Prostate gland (tissue), 2 donors: ENCODE measurements around the gene IGSF9. TPM values are rescaled to one million over a fixed set of nuclear protein-coding genes. Genes with fewer than 3 reads are reported as not detected.

Experiments used
- DNase-seq: peaks from one replicate; pipeline ENCODE4 v3.0.0-alpha.2; 2019; ENCODE audit warnings: low spot score
- H3K27ac ChIP-seq, 2 donors: fragments of 200-600 bp; sonication (generic); 2 replicates each; pipeline ENCODE4 v1.5.1; 2017 to 2019
- H3K27me3 ChIP-seq: fragments of 200-600 bp; sonication (generic); replicated peaks from 2 replicates; pipeline ENCODE4 v1.5.1; 2019; ENCODE audit not compliant: insufficient read depth
- H3K36me3 ChIP-seq, 2 donors: fragments of 200-600 bp; sonication (generic); 1 replicate in 1 of 2; 2 replicates in 1 of 2; pipeline versions ENCODE4 v1.5.1 to v1.8.1; 2017 to 2019
- H3K4me1 ChIP-seq: fragments of 200-600 bp; sonication (generic); replicated peaks from 2 replicates; pipeline ENCODE4 v1.5.1; 2019
- H3K4me3 ChIP-seq, 2 donors: fragments of 200-600 bp; sonication (generic); 2 replicates each; pipeline ENCODE4 v1.5.1; 2017 to 2019
- H3K9me3 ChIP-seq: fragments of 200-600 bp; sonication (generic); 2 replicates; pipeline ENCODE4 v1.5.1; 2017
- POLR2A ChIP-seq: fragments of 450-650 bp; IDR thresholded peaks from one replicate; pipeline ENCODE4 v1.6.1; 2016; ENCODE audit warnings: antibody characterized with exemption, mild to moderate bottlenecking
- POLR2AphosphoS5 ChIP-seq: sonication (generic); formaldehyde crosslinking; IDR thresholded peaks from one replicate; pipeline ENCODE4 v1.6.1; 2017; ENCODE audit warnings: antibody characterized with exemption
- WGBS: methylation state at CpG from one replicate; pipeline ENCODE4 v1.1.5; 2018; 5-methylcytosine and 5-hydroxymethylcytosine counted together
- intact Hi-C: fragments of 100-400 bp; cut with DNase I; formaldehyde crosslinking; loops from one replicate; pipeline ENCODE4 v1.14.2; 2022
- total RNA-seq, 2 donors: library from RNA; depleted of rRNA; stranded (reverse); fragments of >200 nt; gene quantifications; one replicate each; pipeline ENCODE4 v1.1.0, GENCODE V29; 2016
- TF ChIP-seq, protein P1 (sequence below), 4 experiments: fragments of 200-600 bp in 2 of 4; fragments of 450-650 bp in 2 of 4; sonication (generic) in 2 of 4; IDR thresholded peaks; 1 replicate in 3 of 4; 2 replicates in 1 of 4; pipeline ENCODE4 v1.5.1; 2016 to 2019; ENCODE audit warnings: antibody characterized with exemption in 4 of 4, mild to moderate bottlenecking in 2 of 4, moderate library complexity in 2 of 4

Gene IGSF9
- total RNA-seq, 2 donors from 2014 or later = 7.6 to 17.3 TPM

DNA sequence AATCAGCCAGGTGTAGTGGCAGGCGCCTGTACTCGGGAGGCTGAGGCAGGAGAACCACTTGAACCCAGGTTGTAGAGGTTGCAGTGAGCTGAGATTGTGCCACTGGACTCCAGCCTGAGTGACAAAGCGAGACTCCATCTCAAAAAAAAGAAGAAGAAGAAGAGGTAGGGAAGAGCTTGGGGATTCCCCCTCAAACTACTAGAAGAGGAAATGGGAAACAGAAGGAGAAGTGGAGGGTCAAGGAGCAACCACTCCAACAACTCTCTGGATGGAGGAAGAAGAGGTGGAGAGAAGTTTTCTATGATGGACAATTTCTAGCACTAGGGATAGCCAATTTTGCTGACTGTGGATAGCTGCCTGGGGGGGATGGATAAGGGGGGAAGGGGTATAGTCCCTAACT is 23.5 kb upstream of the IGSF9 start:
- TF ChIP-seq POLR2A = no peak
- no peak for TF ChIP-seq POLR2AphosphoS5
- TF ChIP-seq, protein P1, sequence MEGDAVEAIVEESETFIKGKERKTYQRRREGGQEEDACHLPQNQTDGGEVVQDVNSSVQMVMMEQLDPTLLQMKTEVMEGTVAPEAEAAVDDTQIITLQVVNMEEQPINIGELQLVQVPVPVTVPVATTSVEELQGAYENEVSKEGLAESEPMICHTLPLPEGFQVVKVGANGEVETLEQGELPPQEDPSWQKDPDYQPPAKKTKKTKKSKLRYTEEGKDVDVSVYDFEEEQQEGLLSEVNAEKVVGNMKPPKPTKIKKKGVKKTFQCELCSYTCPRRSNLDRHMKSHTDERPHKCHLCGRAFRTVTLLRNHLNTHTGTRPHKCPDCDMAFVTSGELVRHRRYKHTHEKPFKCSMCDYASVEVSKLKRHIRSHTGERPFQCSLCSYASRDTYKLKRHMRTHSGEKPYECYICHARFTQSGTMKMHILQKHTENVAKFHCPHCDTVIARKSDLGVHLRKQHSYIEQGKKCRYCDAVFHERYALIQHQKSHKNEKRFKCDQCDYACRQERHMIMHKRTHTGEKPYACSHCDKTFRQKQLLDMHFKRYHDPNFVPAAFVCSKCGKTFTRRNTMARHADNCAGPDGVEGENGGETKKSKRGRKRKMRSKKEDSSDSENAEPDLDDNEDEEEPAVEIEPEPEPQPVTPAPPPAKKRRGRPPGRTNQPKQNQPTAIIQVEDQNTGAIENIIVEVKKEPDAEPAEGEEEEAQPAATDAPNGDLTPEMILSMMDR (IDR thresholded peaks at IDR 0.05) = no peak
- Histone ChIP-seq H3K27ac (no peak overlapping the region), H3K9me3 (no peaks in the 10 kb centered on the region), H3K36me3 (no peaks in the 10 kb centered on the region), H3K4me3 (no peak overlapping the region), H3K4me1 (no peaks in the 10 kb centered on the region), H3K27me3 (no peaks in the 10 kb centered on the region)
- no peak for DNase-seq
- intact Hi-C loops = no loop called here
- WGBS = 99% methylated on average over 3 of the region's 3 CpGs

DNA sequence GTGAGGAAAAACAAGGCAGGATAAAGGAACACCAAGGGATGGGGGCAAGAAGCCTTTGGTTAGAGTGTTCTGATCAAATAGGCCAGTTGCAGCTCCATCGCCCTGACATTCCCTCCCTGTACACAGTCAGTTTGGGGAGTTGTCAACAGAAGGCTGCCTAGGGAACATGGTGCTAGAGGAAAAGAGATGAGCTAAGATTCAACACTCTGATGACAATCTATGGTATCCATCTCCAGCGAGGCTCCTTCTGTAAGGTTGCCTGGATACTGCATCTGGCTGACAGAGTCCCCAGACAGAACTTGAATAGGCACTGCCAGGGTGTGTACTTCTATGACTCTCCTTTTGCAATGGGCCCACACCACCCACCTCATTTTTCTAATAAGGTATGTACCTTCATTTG is 19.9 kb upstream of the IGSF9 start:
- no peaks in the 10 kb centered on the region for H3K4me1 ChIP-seq
- no peak overlapping the region for H3K4me3 ChIP-seq
- no peak for DNase-seq
- 90% methylated on average over 2 of the region's 2 CpGs for WGBS
- intact Hi-C loops = no loop called here
- H3K27me3 ChIP-seq = no peaks in the 10 kb centered on the region
- TF ChIP-seq POLR2A = no peak
- no peak for TF ChIP-seq POLR2AphosphoS5
- H3K36me3 ChIP-seq = no peaks in the 10 kb centered on the region
- no peaks in the 10 kb centered on the region for H3K9me3 ChIP-seq
- H3K27ac ChIP-seq = no peak overlapping the region

DNA sequence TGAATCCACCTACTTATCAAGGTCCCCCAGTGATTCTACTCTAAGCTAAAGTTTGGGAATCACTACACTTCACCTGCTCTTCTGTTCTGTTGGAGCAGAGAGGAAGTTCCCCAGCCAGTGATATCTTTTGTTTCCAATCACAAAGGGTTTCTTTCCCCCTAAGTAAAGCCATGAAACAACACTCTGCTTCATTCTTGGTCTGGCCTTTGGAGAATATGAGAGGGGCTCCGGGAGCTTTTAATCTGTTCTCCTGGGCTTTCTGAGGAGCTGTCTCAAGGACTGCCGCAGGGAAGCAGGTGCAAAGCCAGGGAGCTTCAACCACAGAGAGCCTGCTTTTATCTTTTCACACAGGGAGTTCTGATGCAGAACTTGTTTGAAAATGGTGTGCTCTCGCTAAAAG is 18.7 kb upstream of the IGSF9 start:
- no peak for TF ChIP-seq POLR2A
- no peak for TF ChIP-seq POLR2AphosphoS5
- TF ChIP-seq, protein P1 (IDR thresholded peaks at IDR 0.05) = no peak
- WGBS = 41% methylated on average over 3 of the region's 3 CpGs
- H3K36me3 ChIP-seq = no peaks in the 10 kb centered on the region
- H3K4me1 ChIP-seq = no peaks in the 10 kb centered on the region
- DNase-seq = no peak
- no peaks in the 10 kb centered on the region for H3K27me3 ChIP-seq
- H3K27ac ChIP-seq = no peak overlapping the region
- intact Hi-C loops = no loop called here
- no peaks in the 10 kb centered on the region for H3K9me3 ChIP-seq
- no peak overlapping the region for H3K4me3 ChIP-seq

DNA sequence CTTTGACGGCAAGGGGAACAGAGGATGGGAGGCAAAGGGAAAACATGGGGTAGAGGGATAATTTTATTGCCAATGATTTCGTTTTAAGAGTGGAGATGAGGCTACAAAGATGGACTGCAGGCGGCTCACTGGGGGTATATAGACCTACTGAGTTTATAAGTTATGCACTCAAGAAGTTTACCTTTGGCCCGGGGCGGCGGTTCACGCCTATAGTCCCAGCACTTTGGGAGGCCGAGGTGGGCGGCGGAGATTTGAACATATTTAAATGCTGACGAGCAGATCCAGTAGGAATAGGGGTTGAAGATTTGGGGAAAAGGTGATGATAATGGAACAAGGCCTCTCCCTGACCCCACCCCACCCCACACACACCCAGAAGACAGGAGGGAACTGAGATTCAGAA is 16.8 kb upstream of the IGSF9 start:
- no peak for DNase-seq
- Histone ChIP-seq H3K4me1 (no peaks in the 10 kb centered on the region), H3K9me3 (no peaks in the 10 kb centered on the region), H3K27me3 (no peaks in the 10 kb centered on the region), H3K36me3 (no peaks in the 10 kb centered on the region), H3K27ac (no peak overlapping the region), H3K4me3 (no peak overlapping the region)
- intact Hi-C loops = no loop called here
- WGBS = 94% methylated on average over 11 of the region's 11 CpGs
- TF ChIP-seq, protein P1 (IDR thresholded peaks at IDR 0.05) = no peak
- TF ChIP-seq POLR2A = no peak
- TF ChIP-seq POLR2AphosphoS5 = no peak

DNA sequence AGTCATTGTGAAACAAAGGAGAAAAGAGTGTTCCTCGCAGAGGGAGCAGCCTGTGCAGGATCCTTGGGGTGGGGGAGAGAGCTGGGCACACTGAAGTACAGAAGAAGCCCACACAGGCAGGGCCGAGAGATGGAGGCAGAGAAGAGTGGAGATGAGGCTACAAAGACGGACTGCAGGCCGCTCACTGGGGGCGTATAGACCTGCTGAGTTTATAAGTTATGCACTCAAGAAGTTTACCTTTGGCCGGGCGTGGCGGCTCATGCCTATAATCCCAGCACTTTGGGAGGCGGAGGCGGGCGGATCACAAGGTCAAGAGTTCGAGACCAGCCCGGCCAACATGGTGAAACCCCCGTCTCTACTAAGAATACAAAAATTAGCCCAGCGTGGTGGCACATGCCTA is 16.2 kb upstream of the IGSF9 start:
- 91% methylated on average over 15 of the region's 15 CpGs for WGBS
- Histone ChIP-seq H3K4me3 (no peak overlapping the region), H3K27me3 (no peaks in the 10 kb centered on the region), H3K36me3 (no peaks in the 10 kb centered on the region), H3K9me3 (no peaks in the 10 kb centered on the region), H3K4me1 (no peaks in the 10 kb centered on the region), H3K27ac (peak overlapping the region in 1 of 2 donors; percentile 40)
- intact Hi-C loops = no loop called here
- TF ChIP-seq POLR2AphosphoS5 (no peak), POLR2A (no peak)
- TF ChIP-seq, protein P1 (IDR thresholded peaks at IDR 0.05) = no peak
- DNase-seq = no peak
